ENCODE data around the gene GSAP. TPM values are rescaled to one million over a fixed set of nuclear protein-coding genes. Genes with fewer than 3 reads are reported as not detected.

GSAP gene
- total and polyA plus RNA-seq, 7 donors, result 1.3 to 4.2 (median 2.0) TPM

- ATAC-seq (no peak), DNase-seq (no peak)
- no peaks in the 10 kb centered on the region for H3K27me3 ChIP-seq (ENCODE audit: insufficient read depth in 3 of 3, low read length in 2 of 3)
- H3K9me3 ChIP-seq, result no peaks in the 10 kb centered on the region
- intact Hi-C loops (cut with DNase I), result no loop called here
- H3K4me1 ChIP-seq, result no peaks in the 10 kb centered on the region
- TF ChIP-seq, protein P1, sequence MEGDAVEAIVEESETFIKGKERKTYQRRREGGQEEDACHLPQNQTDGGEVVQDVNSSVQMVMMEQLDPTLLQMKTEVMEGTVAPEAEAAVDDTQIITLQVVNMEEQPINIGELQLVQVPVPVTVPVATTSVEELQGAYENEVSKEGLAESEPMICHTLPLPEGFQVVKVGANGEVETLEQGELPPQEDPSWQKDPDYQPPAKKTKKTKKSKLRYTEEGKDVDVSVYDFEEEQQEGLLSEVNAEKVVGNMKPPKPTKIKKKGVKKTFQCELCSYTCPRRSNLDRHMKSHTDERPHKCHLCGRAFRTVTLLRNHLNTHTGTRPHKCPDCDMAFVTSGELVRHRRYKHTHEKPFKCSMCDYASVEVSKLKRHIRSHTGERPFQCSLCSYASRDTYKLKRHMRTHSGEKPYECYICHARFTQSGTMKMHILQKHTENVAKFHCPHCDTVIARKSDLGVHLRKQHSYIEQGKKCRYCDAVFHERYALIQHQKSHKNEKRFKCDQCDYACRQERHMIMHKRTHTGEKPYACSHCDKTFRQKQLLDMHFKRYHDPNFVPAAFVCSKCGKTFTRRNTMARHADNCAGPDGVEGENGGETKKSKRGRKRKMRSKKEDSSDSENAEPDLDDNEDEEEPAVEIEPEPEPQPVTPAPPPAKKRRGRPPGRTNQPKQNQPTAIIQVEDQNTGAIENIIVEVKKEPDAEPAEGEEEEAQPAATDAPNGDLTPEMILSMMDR (IDR thresholded peaks at IDR 0.05), result no peak
- no peak overlapping the region for H3K4me3 ChIP-seq
- no peaks in the 10 kb centered on the region for H3K36me3 ChIP-seq (ENCODE audit: insufficient read depth in 1 of 2, low read depth in 1 of 2)
- H3K27ac ChIP-seq, result no peak overlapping the region
- WGBS, 3 donors, result 67 to 82% (median 75%) methylated on average over 7 of the region's 7 CpGs
Observed at GRCh38 chr7:77288676-77289320, 127.4 kb downstream of the GSAP start.

GRCh38 chr7:77284616-77285015 lies 131.5 kb downstream of the GSAP start:
- H3K27me3 ChIP-seq (ENCODE audit: insufficient read depth in 3 of 3, low read length in 2 of 3), result no peaks in the 10 kb centered on the region
- H3K27ac ChIP-seq, result no peak overlapping the region
- ATAC-seq (no peak), DNase-seq (no peak)
- 61 to 68% (median 61%) methylated on average over 2 of the region's 2 CpGs for WGBS, 3 donors
- H3K36me3 ChIP-seq (ENCODE audit: insufficient read depth in 1 of 2, low read depth in 1 of 2), result no peaks in the 10 kb centered on the region
- intact Hi-C loops (cut with DNase I), result no loop called here
- H3K4me1 ChIP-seq, result peaks cover 7% of the 10 kb centered on the region
- H3K4me3 ChIP-seq, result no peak overlapping the region
- no peaks in the 10 kb centered on the region for H3K9me3 ChIP-seq
- TF ChIP-seq, protein P1 (IDR thresholded peaks at IDR 0.05), result no peak

DNA sequence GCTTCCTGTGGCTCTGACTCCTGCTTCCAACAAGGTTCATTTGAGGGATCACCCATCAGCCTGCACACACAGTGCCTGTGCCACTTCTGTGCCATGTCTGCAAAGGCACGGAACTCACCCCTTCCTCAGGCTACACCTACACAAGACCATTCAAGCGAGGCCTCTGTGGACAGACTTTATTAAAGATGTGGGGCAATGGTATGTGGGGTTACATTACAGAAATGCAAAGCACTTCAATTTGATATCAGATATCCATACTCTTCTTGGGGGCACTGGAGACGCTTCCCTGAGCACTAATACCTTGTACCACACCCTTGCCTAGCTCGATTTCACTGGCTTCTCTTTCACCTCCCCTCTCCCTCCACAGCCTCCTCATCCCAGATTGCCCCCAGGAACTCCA lies 132.1 kb downstream of the GSAP start:
- intact Hi-C loops (cut with DNase I), result no loop called here
- Histone ChIP-seq H3K4me1 (peaks cover 7% of the 10 kb centered on the region), H3K36me3 (ENCODE audit: insufficient read depth in 1 of 2, low read depth in 1 of 2) (no peaks in the 10 kb centered on the region), H3K27ac (no peak overlapping the region), H3K27me3 (ENCODE audit: insufficient read depth in 3 of 3, low read length in 2 of 3) (no peaks in the 10 kb centered on the region), H3K4me3 (no peak overlapping the region), H3K9me3 (no peaks in the 10 kb centered on the region)
- 56 to 84% (median 69%) methylated on average over 4 of the region's 4 CpGs for WGBS, 3 donors
- TF ChIP-seq, protein P1 (IDR thresholded peaks at IDR 0.05), result no peak
- no peak for DNase-seq
- ATAC-seq, result no peak

GRCh38 chr7:77282897-77283296 lies 133.3 kb downstream of the GSAP start:
- H3K4me3 ChIP-seq, result no peak overlapping the region
- H3K27me3 ChIP-seq (ENCODE audit: insufficient read depth in 3 of 3, low read length in 2 of 3), result no peaks in the 10 kb centered on the region
- intact Hi-C loops (cut with DNase I), result no loop called here
- H3K27ac ChIP-seq, result no peak overlapping the region
- DNase-seq (no peak), ATAC-seq (no peak)
- 30 to 67% (median 35%) methylated on average over 1 of the region's 1 CpG for whole genome bisulfite sequencing, 3 donors
- TF ChIP-seq, protein P1 (IDR thresholded peaks at IDR 0.05), result no peak
- no peaks in the 10 kb centered on the region for H3K9me3 ChIP-seq
- H3K36me3 ChIP-seq (ENCODE audit: insufficient read depth in 1 of 2, low read depth in 1 of 2), result no peaks in the 10 kb centered on the region
- H3K4me1 ChIP-seq, result peaks cover 7% of the 10 kb centered on the region
